Right lobe of liver (tissue), 4 donors: ENCODE measurements around the gene EEFSEC.

Experiments
- CTCF ChIP-seq, 4 donors: fragments of 200-600 bp in 3 of 4; fragments of 450-650 bp in 1 of 4; IDR thresholded peaks; one replicate each; pipeline versions ENCODE4 v1.5.1 to v1.8.0; 2016 to 2022; ENCODE audit warnings: antibody characterized with exemption in 4 of 4, mild to moderate bottlenecking in 2 of 4
- POLR2A ChIP-seq: fragments of 450-650 bp; IDR thresholded peaks from one replicate; pipeline ENCODE4 v1.6.1; 2017; ENCODE audit warnings: antibody characterized with exemption, mild to moderate bottlenecking
- donor health status: DM: no; HTN: no; CAD: no.
- donor health status: DM: no; HTN: no; CAD: no.
- donor health status: DM: no; HTN: yes; CAD: no.

- no peak for TF ChIP-seq CTCF (IDR thresholded peaks at IDR 0.05)
- TF ChIP-seq POLR2A, result no peak
Measured at GRCh38 chr3:128195802-128196201, 42.5 kb downstream of the EEFSEC start.
